ENCODE data around the gene KIR2DL4. TPM values are rescaled to one million over a fixed set of nuclear protein-coding genes. Genes with fewer than 3 reads are reported as not detected.
A peak's percentile ranks its signal among the peaks of the same experiment; 100 is the strongest.
"Not testable (repeated sequence)": the region's sequence is repeated elsewhere in the genome, so short reads cannot be mapped to it uniquely, and the experiment has no call there.

KIR2DL4 gene
- total and polyA plus RNA-seq, 8 donors, result 0.76 TPM; not detected in 7

DNA sequence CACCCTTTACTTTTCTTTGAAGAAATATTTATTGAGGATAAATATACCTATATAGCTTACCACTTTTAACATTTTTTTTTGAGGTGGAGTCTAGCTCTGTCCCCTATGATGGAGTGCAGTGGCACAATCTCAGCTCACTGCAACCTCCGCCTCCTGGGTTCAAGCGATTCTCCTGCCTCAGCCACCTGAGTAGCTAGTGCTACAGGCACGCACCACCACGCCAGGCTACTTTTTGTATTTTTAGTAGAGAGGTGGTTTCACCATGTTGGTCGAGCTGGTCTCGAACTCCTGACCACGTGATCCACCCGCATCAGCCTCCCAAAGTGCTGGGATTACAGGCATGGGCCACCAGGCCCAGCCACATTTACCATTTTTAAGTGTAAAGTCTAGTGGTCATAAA, 27.6 kb upstream of the KIR2DL4 start:
- H3K36me3 ChIP-seq; DNase-seq; H3K9me3 ChIP-seq; H3K4me1 ChIP-seq; intact Hi-C loops (cut with DNase I); H3K27ac ChIP-seq; H3K4me3 ChIP-seq; H3K27me3 ChIP-seq; ATAC-seq: not testable (repeated sequence)

GRCh38 chr19:54777851-54778250, 25.6 kb upstream of the KIR2DL4 start:
- intact Hi-C loops (cut with DNase I); H3K4me3 ChIP-seq; DNase-seq; H3K27ac ChIP-seq; H3K9me3 ChIP-seq; H3K27me3 ChIP-seq; H3K4me1 ChIP-seq; H3K36me3 ChIP-seq; ATAC-seq: not testable (repeated sequence)

GRCh38 chr19:54778896-54779295, 24.5 kb upstream of the KIR2DL4 start:
- H3K36me3 ChIP-seq; H3K27ac ChIP-seq; DNase-seq; H3K27me3 ChIP-seq; intact Hi-C loops (cut with DNase I); H3K4me1 ChIP-seq; H3K4me3 ChIP-seq; ATAC-seq; H3K9me3 ChIP-seq: not testable (repeated sequence)

- H3K4me1 ChIP-seq, result peaks cover 0 to 11% of the 10 kb centered on the region in 2 donors
- H3K27ac ChIP-seq; H3K27me3 ChIP-seq; intact Hi-C loops (cut with DNase I); H3K9me3 ChIP-seq; H3K4me3 ChIP-seq; ATAC-seq; H3K36me3 ChIP-seq; DNase-seq: not testable (repeated sequence)
These were observed 20.5 kb upstream of the KIR2DL4 start for GRCh38 chr19:54782916-54783315.

GRCh38 chr19:54786091-54786723, 17.2 kb upstream of the KIR2DL4 start:
- ATAC-seq; DNase-seq; H3K9me3 ChIP-seq; H3K27me3 ChIP-seq; intact Hi-C loops (cut with DNase I); H3K36me3 ChIP-seq; H3K4me3 ChIP-seq; H3K27ac ChIP-seq: not testable (repeated sequence)
- peaks cover 0 to 20% of the 10 kb centered on the region in 2 donors for H3K4me1 ChIP-seq

GRCh38 chr19:54788154-54788553, 15.3 kb upstream of the KIR2DL4 start:
- ATAC-seq; H3K36me3 ChIP-seq; H3K27me3 ChIP-seq; intact Hi-C loops (cut with DNase I); DNase-seq; H3K9me3 ChIP-seq; H3K4me3 ChIP-seq: not testable (repeated sequence)
- H3K4me1 ChIP-seq, result peaks cover 0 to 28% of the 10 kb centered on the region in 2 donors
- H3K27ac ChIP-seq, result peak overlapping the region in 1 of 2 donors; percentile 73

GRCh38 chr19:54790711-54791110, 12.7 kb upstream of the KIR2DL4 start:
- H3K4me3 ChIP-seq, result no peak overlapping the region
- ATAC-seq (no peak), DNase-seq (no peak)
- H3K27me3 ChIP-seq, result peaks cover 0 to 9% of the 10 kb centered on the region in 2 donors
- intact Hi-C loops (cut with DNase I), result no loop called here
- H3K4me1 ChIP-seq, result peaks cover 0 to 28% of the 10 kb centered on the region in 2 donors
- no peak for TF ChIP-seq CTCF (IDR thresholded peaks at IDR 0.05)
- no peaks in the 10 kb centered on the region for H3K36me3 ChIP-seq
- H3K27ac ChIP-seq, result no peak overlapping the region
- no peaks in the 10 kb centered on the region for H3K9me3 ChIP-seq

DNA sequence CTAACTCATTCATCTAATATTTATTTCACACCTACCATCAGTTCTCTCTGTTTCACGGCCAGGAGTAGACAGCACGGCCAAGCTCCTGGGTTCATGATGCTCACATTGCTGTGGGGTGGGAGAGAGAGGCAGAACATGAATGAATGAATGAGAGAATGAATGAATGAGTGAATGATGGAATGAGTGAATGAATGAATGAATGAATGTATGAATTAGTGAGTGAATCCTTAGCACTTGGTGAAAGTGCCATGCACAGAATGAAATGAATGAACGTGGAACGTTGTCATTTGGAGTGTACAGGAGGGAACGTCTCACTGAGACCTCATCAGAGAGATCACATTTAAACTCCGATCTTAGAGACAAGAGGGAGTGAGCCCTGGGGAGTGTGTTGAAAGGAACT, 11.9 kb upstream of the KIR2DL4 start:
- Histone ChIP-seq H3K9me3 (no peaks in the 10 kb centered on the region), H3K27me3 (peaks cover 0 to 8% of the 10 kb centered on the region in 2 donors), H3K4me3 (no peak overlapping the region), H3K4me1 (peaks cover 0 to 28% of the 10 kb centered on the region in 2 donors), H3K36me3 (no peaks in the 10 kb centered on the region), H3K27ac (no peak overlapping the region)
- ATAC-seq (no peak), DNase-seq (no peak)
- intact Hi-C loops (cut with DNase I), result no loop called here
- TF ChIP-seq CTCF (IDR thresholded peaks at IDR 0.05), result no peak

Data from left lung (tissue), 10 donors.